Stomach (tissue), 9 donors: ENCODE measurements around the gene HNMT. TPM values are rescaled to one million over a fixed set of nuclear protein-coding genes. Genes with fewer than 3 reads are reported as not detected.

Experiments
- DNase-seq, 2 donors: peaks; one replicate each; pipeline versions ENCODE4 v3.0.0 to v3.0.0-alpha.2; 2013 to 2019
- H3K27ac ChIP-seq, 5 donors: fragments of 200-600 bp in 4 of 5; sonication (generic) in 4 of 5; one replicate each; pipeline ENCODE4 v1.5.1; 2013 to 2019; ENCODE audit warnings: mild to moderate bottlenecking in 1 of 5, moderate library complexity in 1 of 5
- H3K27me3 ChIP-seq, 3 donors: fragments of 200-600 bp; sonication (generic); one replicate each; pipeline ENCODE4 v1.5.1; 2017 to 2019; ENCODE audit warnings: mixed run types in 1 of 3
- H3K36me3 ChIP-seq, 4 donors: fragments of 200-600 bp; sonication (generic); 1 replicate in 3 of 4; 2 replicates in 1 of 4; pipeline ENCODE4 v1.5.1; 2016 to 2019
- H3K4me1 ChIP-seq, 4 donors: fragments of 200-600 bp; sonication (generic); one replicate each; pipeline ENCODE4 v1.5.1; 2016 to 2019
- H3K4me3 ChIP-seq, 4 donors: fragments of 200-600 bp; sonication (generic) in 3 of 4; one replicate each; pipeline ENCODE4 v1.5.1; 2016 to 2019; ENCODE audit warnings: mild to moderate bottlenecking in 1 of 4
- H3K9me3 ChIP-seq, 4 donors: fragments of 200-600 bp; sonication (generic); one replicate each; pipeline ENCODE4 v1.5.1; 2016 to 2019
- EP300 ChIP-seq: sonication (generic); formaldehyde crosslinking; IDR thresholded peaks from one replicate; pipeline ENCODE4 v1.6.1; 2017; ENCODE audit warnings: antibody characterized with exemption
- POLR2A ChIP-seq, 4 donors: fragments of 450-650 bp; IDR thresholded peaks; one replicate each; pipeline ENCODE4 v1.6.1; 2016; ENCODE audit warnings: antibody characterized with exemption in 4 of 4, control low read depth in 2 of 4, mild to moderate bottlenecking in 1 of 4, moderate library complexity in 1 of 4
- POLR2AphosphoS5 ChIP-seq, 3 donors: sonication (generic); formaldehyde crosslinking; IDR thresholded peaks; one replicate each; pipeline ENCODE4 v1.6.1; 2016; ENCODE audit warnings: antibody characterized with exemption in 3 of 3
- WGBS, 5 donors: extraction: QIAGEN DNeasy Blood & Tissue Kit in 3 of 5; methylation state at CpG; one replicate each; pipeline versions ENCODE4 v1.1.5 to v1.1.7; 2013 to 2018; 5-methylcytosine and 5-hydroxymethylcytosine counted together
- intact Hi-C: fragments of 100-400 bp; cut with DNase I; formaldehyde crosslinking; loops from one replicate; pipeline ENCODE4 v1.15.1; 2023; ENCODE audit warnings: low total_unique reads
- polyA plus RNA-seq, 3 donors: library from polyadenylated mRNA; stranded (reverse); fragments of 200-250 nt; gene quantifications; one replicate each; pipeline ENCODE4 v1.2.3, GENCODE V29; 2013
- total RNA-seq, 5 donors: library from RNA; depleted of rRNA; stranded (reverse); fragments of >200 nt; gene quantifications; one replicate each; pipeline versions ENCODE4 v1.1.0 to v1.2.3, GENCODE V29; 2014 to 2016
- TF ChIP-seq, protein P1 (sequence below), 7 experiments: fragments of 450-650 bp in 4 of 7; fragments of 200-600 bp in 3 of 7; sonication (generic) in 3 of 7; IDR thresholded peaks; one replicate each; pipeline ENCODE4 v1.5.1; 2016 to 2019; ENCODE audit warnings: antibody characterized with exemption in 7 of 7, control low read depth in 2 of 7, mild to moderate bottlenecking in 1 of 7
- donor health status: healthy with polysubstance abuse.
- donor health status: Bipolar disorder and iron deficiency.
- donor health status: healthy.

HNMT gene
- total and polyA plus RNA-seq, 8 donors: 11.2 to 145 (median 44.7) TPM

- 27 to 47% (median 36%) methylated on average over 4 of the region's 4 CpGs for WGBS, 5 donors
- H3K27ac ChIP-seq: no peak overlapping the region
- no peaks in the 10 kb centered on the region for H3K36me3 ChIP-seq
- intact Hi-C loops: no loop called here
- H3K4me1 ChIP-seq: peaks cover 0 to 11% (median 5%) of the 10 kb centered on the region in 4 donors
- H3K9me3 ChIP-seq: no peaks in the 10 kb centered on the region
- TF ChIP-seq EP300: no peak
- TF ChIP-seq, protein P1, sequence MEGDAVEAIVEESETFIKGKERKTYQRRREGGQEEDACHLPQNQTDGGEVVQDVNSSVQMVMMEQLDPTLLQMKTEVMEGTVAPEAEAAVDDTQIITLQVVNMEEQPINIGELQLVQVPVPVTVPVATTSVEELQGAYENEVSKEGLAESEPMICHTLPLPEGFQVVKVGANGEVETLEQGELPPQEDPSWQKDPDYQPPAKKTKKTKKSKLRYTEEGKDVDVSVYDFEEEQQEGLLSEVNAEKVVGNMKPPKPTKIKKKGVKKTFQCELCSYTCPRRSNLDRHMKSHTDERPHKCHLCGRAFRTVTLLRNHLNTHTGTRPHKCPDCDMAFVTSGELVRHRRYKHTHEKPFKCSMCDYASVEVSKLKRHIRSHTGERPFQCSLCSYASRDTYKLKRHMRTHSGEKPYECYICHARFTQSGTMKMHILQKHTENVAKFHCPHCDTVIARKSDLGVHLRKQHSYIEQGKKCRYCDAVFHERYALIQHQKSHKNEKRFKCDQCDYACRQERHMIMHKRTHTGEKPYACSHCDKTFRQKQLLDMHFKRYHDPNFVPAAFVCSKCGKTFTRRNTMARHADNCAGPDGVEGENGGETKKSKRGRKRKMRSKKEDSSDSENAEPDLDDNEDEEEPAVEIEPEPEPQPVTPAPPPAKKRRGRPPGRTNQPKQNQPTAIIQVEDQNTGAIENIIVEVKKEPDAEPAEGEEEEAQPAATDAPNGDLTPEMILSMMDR (IDR thresholded peaks at IDR 0.05): no peak
- TF ChIP-seq POLR2A (IDR thresholded peaks at IDR 0.05): no peak
- TF ChIP-seq POLR2AphosphoS5 (IDR thresholded peaks at IDR 0.05): no peak
- H3K27me3 ChIP-seq: no peaks in the 10 kb centered on the region
- DNase-seq: no peak
- no peak overlapping the region for H3K4me3 ChIP-seq
Measured at GRCh38 chr2:137938204-137938603, 26.1 kb upstream of the HNMT start.

- intact Hi-C loops: no loop called here
- no peak for DNase-seq
- Histone ChIP-seq H3K4me1 (peaks cover 0 to 11% (median 5%) of the 10 kb centered on the region in 4 donors), H3K4me3 (no peak overlapping the region), H3K27ac (no peak overlapping the region), H3K27me3 (no peaks in the 10 kb centered on the region), H3K9me3 (no peaks in the 10 kb centered on the region), H3K36me3 (no peaks in the 10 kb centered on the region)
- 76 to 84% (median 80%) methylated on average over 1 of the region's 1 CpG for WGBS, 5 donors
- TF ChIP-seq EP300 (no peak), POLR2AphosphoS5 (IDR thresholded peaks at IDR 0.05) (no peak)
Measured at GRCh38 chr2:137939026-137939425, 25.2 kb upstream of the HNMT start.

GRCh38 chr2:137940154-137940553, 24.1 kb upstream of the HNMT start:
- H3K9me3 ChIP-seq: no peaks in the 10 kb centered on the region
- H3K36me3 ChIP-seq: no peaks in the 10 kb centered on the region
- TF ChIP-seq, protein P1 (IDR thresholded peaks at IDR 0.05): no peak
- TF ChIP-seq EP300 (no peak), POLR2A (IDR thresholded peaks at IDR 0.05) (no peak), POLR2AphosphoS5 (IDR thresholded peaks at IDR 0.05) (no peak)
- no peaks in the 10 kb centered on the region for H3K27me3 ChIP-seq
- H3K27ac ChIP-seq: no peak overlapping the region
- intact Hi-C loops: no loop called here
- peaks cover 0 to 11% (median 5%) of the 10 kb centered on the region in 4 donors for H3K4me1 ChIP-seq
- H3K4me3 ChIP-seq: no peak overlapping the region
- no peak for DNase-seq
- 81 to 87% (median 84%) methylated on average over 4 of the region's 4 CpGs for WGBS, 5 donors

- Histone ChIP-seq H3K36me3 (no peaks in the 10 kb centered on the region), H3K9me3 (no peaks in the 10 kb centered on the region), H3K27me3 (no peaks in the 10 kb centered on the region), H3K4me3 (no peak overlapping the region), H3K4me1 (peaks cover 0 to 13% (median 5%) of the 10 kb centered on the region in 4 donors), H3K27ac (no peak overlapping the region)
- intact Hi-C loops: no loop called here
- TF ChIP-seq, protein P1 (IDR thresholded peaks at IDR 0.05): no peak
- no peak for TF ChIP-seq POLR2A (IDR thresholded peaks at IDR 0.05)
- TF ChIP-seq POLR2AphosphoS5 (IDR thresholded peaks at IDR 0.05): no peak
- no peak for TF ChIP-seq EP300
- WGBS, 5 donors: 52 to 62% (median 57%) methylated on average over 3 of the region's 3 CpGs
- no peak for DNase-seq
Measured at GRCh38 chr2:137942037-137942832, 22.0 kb upstream of the HNMT start.
